Measurements from ENCODE around the gene WSCD2.

The WSCD2 gene

GRCh38 chr12:108139454-108139853 lies 10.4 kb downstream of the WSCD2 start:
- Histone ChIP-seq H3K9me2 (replicated peaks; ENCODE audit: low read depth, low read length) (no peaks in the 10 kb centered on the region), H4K20me1 (ENCODE audit: insufficient read depth, low read length, poor library complexity, severe bottlenecking) (no peaks in the 10 kb centered on the region), H3K4me1 (ENCODE audit: insufficient read depth, low read length, poor library complexity, severe bottlenecking) (no peaks in the 10 kb centered on the region), H3K4me2 (ENCODE audit: low read depth, low read length, poor library complexity, severe bottlenecking) (no peak overlapping the region), H3K36me3 (ENCODE audit: insufficient read depth, low read length) (no peaks in the 10 kb centered on the region), H3K9ac (ENCODE audit: low read depth, low read length, poor library complexity, severe bottlenecking) (no peak overlapping the region), H3K9me3 (ENCODE audit: insufficient read depth, low read depth, low read length) (no peaks in the 10 kb centered on the region), H2AFZ (ENCODE audit: low read length) (no peak overlapping the region), H3K27me3 (ENCODE audit: insufficient read depth, low read length, poor library complexity, severe bottlenecking) (no peaks in the 10 kb centered on the region), H3F3A (ENCODE audit: low read depth) (no peaks in the 10 kb centered on the region), H3K4me3 (ENCODE audit: low read length, poor library complexity, severe bottlenecking) (no peak overlapping the region), H3K79me2 (ENCODE audit: insufficient read depth, low read length) (no peaks in the 10 kb centered on the region)
- TF ChIP-seq CTCF (conservative IDR thresholded peaks at IDR 0.05; ENCODE audit: low read length) (no peak), EZH2phosphoT487 (IDR thresholded peaks at IDR 0.05; ENCODE audit: borderline replicate concordance) (no peak)

- no peak overlapping the region for H2AFZ ChIP-seq (ENCODE audit: low read length)
- no peaks in the 10 kb centered on the region for H3K4me1 ChIP-seq (ENCODE audit: insufficient read depth, low read length, poor library complexity, severe bottlenecking)
- TF ChIP-seq EZH2phosphoT487 (IDR thresholded peaks at IDR 0.05; ENCODE audit: borderline replicate concordance) (no peak), CTCF (conservative IDR thresholded peaks at IDR 0.05; ENCODE audit: low read length) (no peak)
- H4K20me1 ChIP-seq (ENCODE audit: insufficient read depth, low read length, poor library complexity, severe bottlenecking): no peaks in the 10 kb centered on the region
- no peak overlapping the region for H3K4me3 ChIP-seq (ENCODE audit: low read length, poor library complexity, severe bottlenecking)
- H3F3A ChIP-seq (ENCODE audit: low read depth): no peaks in the 10 kb centered on the region
- no peaks in the 10 kb centered on the region for H3K36me3 ChIP-seq (ENCODE audit: insufficient read depth, low read length)
- H3K9me2 ChIP-seq (replicated peaks; ENCODE audit: low read depth, low read length): no peaks in the 10 kb centered on the region
- no peaks in the 10 kb centered on the region for H3K9me3 ChIP-seq (ENCODE audit: insufficient read depth, low read depth, low read length)
- H3K27me3 ChIP-seq (ENCODE audit: insufficient read depth, low read length, poor library complexity, severe bottlenecking): no peaks in the 10 kb centered on the region
- H3K79me2 ChIP-seq (ENCODE audit: insufficient read depth, low read length): no peaks in the 10 kb centered on the region
- H3K4me2 ChIP-seq (ENCODE audit: low read depth, low read length, poor library complexity, severe bottlenecking): no peak overlapping the region
- no peak overlapping the region for H3K9ac ChIP-seq (ENCODE audit: low read depth, low read length, poor library complexity, severe bottlenecking)
Measured at GRCh38 chr12:108140501-108140900, 11.4 kb downstream of the WSCD2 start.

GRCh38 chr12:108141600-108142130 lies 12.6 kb downstream of the WSCD2 start:
- H3K4me2 ChIP-seq (ENCODE audit: low read depth, low read length, poor library complexity, severe bottlenecking): no peak overlapping the region
- no peak overlapping the region for H3K9ac ChIP-seq (ENCODE audit: low read depth, low read length, poor library complexity, severe bottlenecking)
- no peak overlapping the region for H2AFZ ChIP-seq (ENCODE audit: low read length)
- H3F3A ChIP-seq (ENCODE audit: low read depth): no peaks in the 10 kb centered on the region
- no peaks in the 10 kb centered on the region for H3K9me2 ChIP-seq (replicated peaks; ENCODE audit: low read depth, low read length)
- H3K36me3 ChIP-seq (ENCODE audit: insufficient read depth, low read length): no peaks in the 10 kb centered on the region
- H3K9me3 ChIP-seq (ENCODE audit: insufficient read depth, low read depth, low read length): no peaks in the 10 kb centered on the region
- no peak for TF ChIP-seq EZH2phosphoT487 (IDR thresholded peaks at IDR 0.05; ENCODE audit: borderline replicate concordance)
- TF ChIP-seq CTCF (conservative IDR thresholded peaks at IDR 0.05; ENCODE audit: low read length): no peak
- no peaks in the 10 kb centered on the region for H3K79me2 ChIP-seq (ENCODE audit: insufficient read depth, low read length)
- H3K4me1 ChIP-seq (ENCODE audit: insufficient read depth, low read length, poor library complexity, severe bottlenecking): no peaks in the 10 kb centered on the region
- no peaks in the 10 kb centered on the region for H4K20me1 ChIP-seq (ENCODE audit: insufficient read depth, low read length, poor library complexity, severe bottlenecking)
- H3K27me3 ChIP-seq (ENCODE audit: insufficient read depth, low read length, poor library complexity, severe bottlenecking): no peaks in the 10 kb centered on the region
- no peak overlapping the region for H3K4me3 ChIP-seq (ENCODE audit: low read length, poor library complexity, severe bottlenecking)

All from Loucy (cell line).